ENCODE data around the gene TRAF3. TPM values are rescaled to one million over a fixed set of nuclear protein-coding genes. Genes with fewer than 3 reads are reported as not detected.

The TRAF3 gene
- total RNA-seq, 1 experiment from 2014 or later = 49.3 TPM

DNA sequence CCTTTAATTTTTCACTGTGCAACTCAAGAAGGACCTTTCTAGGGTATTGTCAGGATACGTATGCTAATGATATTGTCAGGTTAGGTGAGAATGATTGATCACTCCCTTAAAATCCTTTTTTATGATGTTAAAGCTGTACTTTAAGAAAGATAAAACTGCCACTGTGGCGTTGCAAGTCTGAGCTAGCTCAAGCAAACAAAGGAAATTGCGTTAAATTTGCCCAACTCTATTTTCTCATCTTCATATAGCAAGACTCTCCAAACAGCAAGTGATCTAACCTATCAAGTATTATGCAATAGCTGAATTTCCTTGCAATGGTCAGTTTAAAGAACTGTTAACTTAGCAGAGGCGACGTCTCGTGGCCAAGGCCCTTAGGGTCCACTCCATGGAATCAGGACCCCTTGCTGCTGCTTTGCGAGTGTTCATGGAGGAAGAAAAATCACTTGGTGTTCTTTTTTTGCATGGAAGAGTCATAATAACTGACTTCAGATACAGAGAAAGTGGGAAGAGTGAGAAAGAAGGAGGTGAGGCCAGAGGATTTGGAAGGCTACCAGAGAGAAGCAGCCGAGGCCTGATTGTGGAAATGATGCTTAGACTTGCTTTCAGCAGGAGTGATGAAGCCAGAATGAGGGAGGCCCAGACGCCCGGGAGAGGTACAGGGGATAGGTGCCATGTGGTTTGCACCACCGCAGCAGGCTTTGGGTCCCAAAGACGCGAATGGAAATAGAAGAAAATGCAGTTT is 2.5 kb downstream of the TRAF3 start:
- DNase-seq (ENCODE audit: low spot score) = no peak
- H3K36me3 ChIP-seq (ENCODE audit: insufficient read depth, low read length, poor library complexity, severe bottlenecking) = no peaks in the 10 kb centered on the region
- POLR2A ChIA-PET (ENCODE audit: low non-redundant PET) = no interaction called here
- BruUV-seq (replicated peaks) = no TSS peak
- TF ChIP-seq EZH2 (IDR thresholded peaks at IDR 0.05; ENCODE audit: borderline replicate concordance, low read depth, low read length, poor library complexity, severe bottlenecking) = no peak
- TF ChIP-seq, protein P1, sequence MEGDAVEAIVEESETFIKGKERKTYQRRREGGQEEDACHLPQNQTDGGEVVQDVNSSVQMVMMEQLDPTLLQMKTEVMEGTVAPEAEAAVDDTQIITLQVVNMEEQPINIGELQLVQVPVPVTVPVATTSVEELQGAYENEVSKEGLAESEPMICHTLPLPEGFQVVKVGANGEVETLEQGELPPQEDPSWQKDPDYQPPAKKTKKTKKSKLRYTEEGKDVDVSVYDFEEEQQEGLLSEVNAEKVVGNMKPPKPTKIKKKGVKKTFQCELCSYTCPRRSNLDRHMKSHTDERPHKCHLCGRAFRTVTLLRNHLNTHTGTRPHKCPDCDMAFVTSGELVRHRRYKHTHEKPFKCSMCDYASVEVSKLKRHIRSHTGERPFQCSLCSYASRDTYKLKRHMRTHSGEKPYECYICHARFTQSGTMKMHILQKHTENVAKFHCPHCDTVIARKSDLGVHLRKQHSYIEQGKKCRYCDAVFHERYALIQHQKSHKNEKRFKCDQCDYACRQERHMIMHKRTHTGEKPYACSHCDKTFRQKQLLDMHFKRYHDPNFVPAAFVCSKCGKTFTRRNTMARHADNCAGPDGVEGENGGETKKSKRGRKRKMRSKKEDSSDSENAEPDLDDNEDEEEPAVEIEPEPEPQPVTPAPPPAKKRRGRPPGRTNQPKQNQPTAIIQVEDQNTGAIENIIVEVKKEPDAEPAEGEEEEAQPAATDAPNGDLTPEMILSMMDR (conservative IDR thresholded peaks at IDR 0.05; ENCODE audit: low read depth, low read length) = no peak
- peak overlapping the region; percentile 96 for H3K4me3 ChIP-seq (ENCODE audit: low read depth, low read length, poor library complexity, severe bottlenecking)
- intact Hi-C loops (cut with micrococcal nuclease; ENCODE audit: unreplicated experiment) = loop anchor here (5.0 kb wide), 1 partner anchor 257 kb away; no protein-coding TSS in a partner anchor
- CTCF ChIA-PET = no interaction called here
- H3K9me3 ChIP-seq (ENCODE audit: low read depth, low read length, poor library complexity, severe bottlenecking) = no peaks in the 10 kb centered on the region
- peak overlapping the region; percentile 7 for H3K27ac ChIP-seq (ENCODE audit: low read depth, low read length, poor library complexity, severe bottlenecking)
- H3K27me3 ChIP-seq (replicated peaks; ENCODE audit: insufficient read depth, low read depth, low read length, poor library complexity) = no peaks in the 10 kb centered on the region
- H3K4me1 ChIP-seq (ENCODE audit: insufficient read depth, low read length, poor library complexity, severe bottlenecking) = peaks cover 22% of the 10 kb centered on the region

DNA sequence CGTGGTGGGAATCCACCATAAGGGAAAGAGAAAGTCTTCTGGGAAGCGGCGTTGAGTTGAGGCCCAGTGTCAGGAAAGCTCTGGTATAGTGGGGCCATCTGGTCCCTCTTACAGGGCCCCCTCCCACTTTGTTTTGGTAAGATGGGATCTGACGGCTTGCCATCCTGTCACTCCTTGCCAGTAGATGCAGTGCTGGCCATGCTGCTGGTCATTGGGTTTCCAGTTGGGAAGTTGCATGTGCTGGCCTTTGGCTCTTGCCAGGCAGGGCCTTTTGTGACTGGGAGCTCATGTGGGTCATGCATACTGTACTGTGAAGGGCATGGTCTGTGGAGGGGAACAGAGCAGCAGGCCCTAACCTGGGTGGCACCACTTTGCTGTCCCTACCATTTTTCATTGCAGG is 3.8 kb downstream of the TRAF3 start:
- ChIA-PET POLR2A (ENCODE audit: low non-redundant PET) (no interaction called here), CTCF (no interaction called here)
- no peaks in the 10 kb centered on the region for H3K9me3 ChIP-seq (ENCODE audit: low read depth, low read length, poor library complexity, severe bottlenecking)
- DNase-seq (ENCODE audit: low spot score) = no peak
- TF ChIP-seq EZH2 (IDR thresholded peaks at IDR 0.05; ENCODE audit: borderline replicate concordance, low read depth, low read length, poor library complexity, severe bottlenecking) = no peak
- TF ChIP-seq, protein P1 (conservative IDR thresholded peaks at IDR 0.05; ENCODE audit: low read depth, low read length) = no peak
- no TSS peak for BruUV-seq (replicated peaks)
- no peaks in the 10 kb centered on the region for H3K36me3 ChIP-seq (ENCODE audit: insufficient read depth, low read length, poor library complexity, severe bottlenecking)
- no peak overlapping the region for H3K4me3 ChIP-seq (ENCODE audit: low read depth, low read length, poor library complexity, severe bottlenecking)
- H3K4me1 ChIP-seq (ENCODE audit: insufficient read depth, low read length, poor library complexity, severe bottlenecking) = peaks cover 22% of the 10 kb centered on the region
- H3K27me3 ChIP-seq (replicated peaks; ENCODE audit: insufficient read depth, low read depth, low read length, poor library complexity) = no peaks in the 10 kb centered on the region
- no peak overlapping the region for H3K27ac ChIP-seq (ENCODE audit: low read depth, low read length, poor library complexity, severe bottlenecking)
- intact Hi-C loops (cut with micrococcal nuclease; ENCODE audit: unreplicated experiment) = no loop called here

DNA sequence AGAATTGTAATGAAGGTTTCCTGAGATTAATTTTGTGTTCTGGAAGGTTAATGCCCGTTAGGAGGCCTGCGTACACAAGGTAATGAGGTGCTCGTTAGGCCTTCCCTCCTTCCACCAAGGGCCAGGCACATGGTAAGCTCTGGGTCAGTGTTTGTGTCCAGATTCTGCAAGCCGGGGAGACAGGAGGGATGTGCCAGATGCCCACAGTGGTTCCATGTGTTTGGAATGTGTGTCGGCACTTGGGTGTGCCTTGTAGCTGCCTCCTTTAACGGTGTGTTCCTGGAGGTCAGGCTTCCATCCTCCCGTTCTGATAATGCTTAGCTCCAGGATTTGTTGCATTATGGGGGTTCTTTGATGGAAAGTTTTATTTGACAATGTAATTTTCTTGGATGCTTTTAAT is 5.7 kb downstream of the TRAF3 start:
- intact Hi-C loops (cut with micrococcal nuclease; ENCODE audit: unreplicated experiment) = no loop called here
- Histone ChIP-seq H3K27me3 (replicated peaks; ENCODE audit: insufficient read depth, low read depth, low read length, poor library complexity) (no peaks in the 10 kb centered on the region), H3K36me3 (ENCODE audit: insufficient read depth, low read length, poor library complexity, severe bottlenecking) (peaks cover under 1% of the 10 kb centered on the region), H3K27ac (ENCODE audit: low read depth, low read length, poor library complexity, severe bottlenecking) (no peak overlapping the region), H3K4me1 (ENCODE audit: insufficient read depth, low read length, poor library complexity, severe bottlenecking) (peaks cover 22% of the 10 kb centered on the region), H3K4me3 (ENCODE audit: low read depth, low read length, poor library complexity, severe bottlenecking) (no peak overlapping the region), H3K9me3 (ENCODE audit: low read depth, low read length, poor library complexity, severe bottlenecking) (no peaks in the 10 kb centered on the region)
- CTCF ChIA-PET = no interaction called here
- POLR2A ChIA-PET (ENCODE audit: low non-redundant PET) = no interaction called here
- TF ChIP-seq EZH2 (IDR thresholded peaks at IDR 0.05; ENCODE audit: borderline replicate concordance, low read depth, low read length, poor library complexity, severe bottlenecking) = no peak
- TF ChIP-seq, protein P1 (conservative IDR thresholded peaks at IDR 0.05; ENCODE audit: low read depth, low read length) = no peak
- no TSS peak for BruUV-seq (replicated peaks)
- DNase-seq (ENCODE audit: low spot score) = no peak

Measured in A673 (cell line).